AG09309 (cell line): ENCODE data around the gene PSMA1.
A peak's percentile ranks its signal among the peaks of the same experiment; 100 is the strongest.
"Not testable (repeated sequence)": the region's sequence is repeated elsewhere in the genome, so short reads cannot be mapped to it uniquely, and the experiment has no call there.

Experiments used
- DNase-seq: peaks from one replicate; pipeline ENCODE4 v3.0.0-alpha.2; 2010; ENCODE audit warnings: low read depth
- H3K4me3 ChIP-seq: 2 replicates; pipeline ENCODE4 v1.5.1; 2011; ENCODE audit warnings: mild to moderate bottlenecking, low read depth, low read length, moderate library complexity; ENCODE audit not compliant: control insufficient read depth
- CTCF ChIP-seq: IDR thresholded peaks from 2 replicates; pipeline ENCODE4 v1.5.1; 2011; ENCODE audit warnings: mild to moderate bottlenecking, low read depth, low read length, inconsistent platforms; ENCODE audit not compliant: insufficient read depth, control insufficient read depth; ENCODE audit errors: missing control alignments

The PSMA1 gene

DNA sequence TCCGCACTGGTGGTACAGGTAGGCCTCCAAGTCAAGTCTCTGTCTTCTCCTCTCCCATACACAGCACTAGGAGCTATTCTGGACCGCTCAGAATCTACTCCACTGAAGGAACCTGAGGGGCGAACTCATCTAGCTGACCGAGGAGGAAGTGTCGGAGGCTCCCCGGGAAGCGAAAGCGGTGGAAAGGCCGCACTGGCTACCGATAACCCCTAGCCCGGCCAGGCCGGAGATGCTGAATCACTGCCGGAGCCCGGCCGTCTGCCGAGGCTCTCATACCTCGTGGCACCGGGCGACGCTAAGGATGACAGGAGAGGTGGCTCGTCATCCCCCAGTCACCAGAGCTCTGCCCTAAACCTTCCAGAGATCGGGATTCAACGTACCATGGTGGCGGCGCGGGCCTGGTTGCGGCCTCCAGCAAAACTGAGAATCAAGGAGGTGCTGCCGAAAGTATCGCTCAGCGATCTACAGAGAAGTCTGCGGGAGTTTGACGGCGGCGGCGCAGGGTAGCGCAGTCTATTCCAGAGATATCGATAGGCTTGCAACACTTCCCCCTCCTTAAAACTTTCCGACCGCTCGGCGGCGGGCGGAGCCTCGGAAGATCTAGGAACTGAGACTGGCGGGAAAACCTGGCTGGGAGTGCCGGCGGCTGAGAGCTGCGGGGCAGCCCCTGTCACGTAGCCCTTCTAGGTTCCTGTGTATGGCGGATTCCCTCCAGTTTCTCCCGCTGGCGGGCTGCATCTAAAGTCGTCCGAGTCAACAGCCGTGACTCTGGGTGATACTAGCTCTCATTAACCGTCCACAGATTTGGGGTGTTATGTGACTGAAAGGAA is at the start of gene PSMA1:
Gene PSMA1, minus strand, starts transcription at position 470 of the 830 bp plus-strand sequence. Its CDS starts 87 bp downstream, at position 383.
- peak; percentile 80 for DNase-seq
- peak within 1 kb of the TSS; percentile 76 for H3K4me3 ChIP-seq
- no peak for TF ChIP-seq CTCF

GRCh38 chr11:14569516-14569915 is 49.3 kb upstream of the PSMA1 start:
- DNase-seq, H3K4me3 ChIP-seq: not testable (repeated sequence)

- H3K4me3 ChIP-seq, result no peak overlapping the region
- no peak for TF ChIP-seq CTCF
- no peak for DNase-seq
Measured at GRCh38 chr11:14567064-14567651, 47.0 kb upstream of the PSMA1 start.

DNA sequence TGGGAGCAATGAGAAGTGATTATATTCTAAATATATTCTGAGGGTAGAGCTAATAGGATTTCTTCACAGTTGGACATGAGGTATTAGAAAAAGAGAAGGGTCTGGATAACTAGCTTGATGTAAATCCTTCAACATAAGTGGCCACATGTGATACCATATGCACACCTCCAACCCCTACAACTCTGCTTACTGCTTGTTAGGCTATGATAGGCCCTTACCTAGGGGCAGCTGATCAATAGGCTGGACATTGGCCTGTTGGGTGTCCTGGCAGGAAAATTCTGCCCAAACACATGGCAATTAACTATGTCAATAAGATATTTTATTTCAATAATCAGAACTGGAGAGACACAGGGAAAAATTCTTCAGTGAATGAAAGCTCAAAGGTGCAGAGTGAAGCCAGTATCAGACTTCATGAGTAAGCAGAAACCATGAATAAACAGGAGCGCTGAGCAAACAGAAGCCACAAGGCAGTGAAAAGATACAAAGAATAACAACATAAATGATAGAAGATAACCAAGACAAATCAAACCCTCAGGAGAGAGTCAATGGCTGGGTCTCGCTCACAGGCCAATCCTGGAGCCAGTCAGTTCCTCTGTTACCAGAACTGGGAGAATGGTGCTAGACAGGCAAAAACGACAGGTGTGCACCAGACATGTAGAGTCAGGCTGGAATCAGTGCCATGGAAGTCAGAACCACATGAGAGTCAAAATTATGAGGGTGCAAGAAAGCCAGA is 46.3 kb upstream of the PSMA1 start:
- no peak for TF ChIP-seq CTCF
- H3K4me3 ChIP-seq, result no peak overlapping the region
- DNase-seq, result no peak

GRCh38 chr11:14565845-14566244 is 45.7 kb upstream of the PSMA1 start:
- no peak overlapping the region for H3K4me3 ChIP-seq
- no peak for DNase-seq
- TF ChIP-seq CTCF, result no peak

DNA sequence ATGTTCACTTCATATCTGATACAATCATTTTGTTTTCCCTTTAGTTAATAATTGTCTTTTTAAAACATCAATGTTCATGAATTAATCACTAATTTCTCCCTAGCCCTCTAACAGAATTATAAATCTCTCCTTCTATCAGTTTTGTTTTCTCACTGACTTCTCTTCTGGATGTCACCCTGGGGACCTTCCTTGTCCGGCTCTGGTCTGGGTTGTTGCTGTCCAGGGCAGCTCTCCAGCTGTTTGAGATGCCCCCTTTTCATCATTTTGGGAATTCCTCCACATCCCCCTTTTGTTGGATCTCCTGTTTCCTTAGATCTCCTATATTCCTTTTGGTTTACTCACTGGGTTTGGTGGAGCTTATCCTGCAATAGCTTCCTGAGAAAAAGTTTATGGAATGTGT is 35.6 kb upstream of the PSMA1 start:
- TF ChIP-seq CTCF, result no peak

DNA sequence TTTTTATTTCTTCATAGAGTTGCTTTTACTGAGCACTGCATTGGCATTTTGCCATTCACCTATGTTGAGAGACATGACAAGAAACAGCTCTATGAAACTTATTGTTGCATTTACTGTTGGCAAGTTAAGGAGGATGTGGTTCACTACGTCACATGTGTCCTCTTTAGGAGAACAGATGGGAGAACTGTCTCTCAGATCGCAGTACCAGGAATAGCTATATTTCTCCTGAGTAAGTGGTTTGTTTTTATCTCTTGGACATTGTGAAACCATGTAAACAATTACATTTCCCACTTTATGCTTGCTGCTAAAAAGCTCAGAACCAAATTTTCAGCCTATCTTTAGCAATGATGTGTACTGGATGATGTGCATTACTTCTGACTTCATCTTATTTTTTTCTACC is 34.8 kb upstream of the PSMA1 start:
- no peak for TF ChIP-seq CTCF
- no peak for DNase-seq
- H3K4me3 ChIP-seq, result no peak overlapping the region

More for the DNA sequence above, 35.6 kb upstream of the PSMA1 start:
- no peak overlapping the region for H3K4me3 ChIP-seq
- DNase-seq, result no peak
